Astrocyte (in vitro differentiated cells and primary cell): ENCODE results near the gene JAKMIP2. TPM values are rescaled to one million over a fixed set of nuclear protein-coding genes. Genes with fewer than 3 reads are reported as not detected.
A peak's percentile ranks its signal among the peaks of the same experiment; 100 is the strongest.

Experiments
- DNase-seq: peaks from one replicate; pipeline ENCODE4 v3.0.0-alpha.2; 2010; ENCODE audit warnings: low read depth
- FAIRE-seq: peaks from 2 replicates; lab custom pipeline; 2011; peaks lifted over from hg19 to GRCh38; lab: Jason Lieb, UNC
- H2AFZ ChIP-seq: 2 replicates; pipeline ENCODE4 v1.6.0; 2012; ENCODE audit warnings: low read depth, low read length, inconsistent platforms
- H3K27ac ChIP-seq: 2 replicates; pipeline ENCODE4 v1.5.1; 2011; ENCODE audit warnings: low read depth, low read length, inconsistent platforms
- H3K27me3 ChIP-seq: 2 replicates; pipeline ENCODE4 v1.6.0; 2011; ENCODE audit warnings: low read length, inconsistent platforms; ENCODE audit not compliant: insufficient read depth
- H3K36me3 ChIP-seq: 2 replicates; pipeline ENCODE4 v1.5.1; 2011; ENCODE audit warnings: low read length, inconsistent platforms; ENCODE audit not compliant: insufficient read depth
- H3K4me1 ChIP-seq: 2 replicates; pipeline ENCODE4 v1.5.1; 2011; ENCODE audit warnings: low read length, inconsistent platforms; ENCODE audit not compliant: insufficient read depth
- H3K4me2 ChIP-seq: 2 replicates; pipeline ENCODE4 v1.6.0; 2012; ENCODE audit warnings: low read length, inconsistent platforms
- H3K4me3 ChIP-seq: 2 replicates; pipeline ENCODE4 v1.5.1; 2011; ENCODE audit warnings: low read depth, mild to moderate bottlenecking, low read length, inconsistent platforms; ENCODE audit not compliant: insufficient read depth
- H3K79me2 ChIP-seq: 2 replicates; pipeline ENCODE4 v1.6.0; 2012; ENCODE audit warnings: mild to moderate bottlenecking, low read length, inconsistent platforms; ENCODE audit not compliant: insufficient read depth
- H3K9ac ChIP-seq: 2 replicates; pipeline ENCODE4 v1.6.0; 2012; ENCODE audit warnings: mild to moderate bottlenecking, low read length, inconsistent platforms
- H3K9me3 ChIP-seq: 2 replicates; pipeline ENCODE4 v1.5.1; 2012; ENCODE audit warnings: low read depth, mild to moderate bottlenecking, low read length, inconsistent platforms; ENCODE audit not compliant: insufficient read depth
- H4K20me1 ChIP-seq: 2 replicates; pipeline ENCODE4 v1.6.0; 2012; ENCODE audit warnings: low read length, inconsistent platforms; ENCODE audit not compliant: insufficient read depth
- H3K27ac Mint-ChIP-seq: one replicate; pipeline ENCODE4 v1.8.0; 2021; ENCODE audit warnings: mild to moderate bottlenecking, mixed read lengths; ENCODE audit not compliant: unreplicated experiment
- H3K27me3 Mint-ChIP-seq: one replicate; pipeline ENCODE4 v1.8.0; 2021; ENCODE audit warnings: low read depth, mixed read lengths; ENCODE audit not compliant: unreplicated experiment
- H3K36me3 Mint-ChIP-seq: one replicate; pipeline ENCODE4 v1.8.0; 2021; ENCODE audit warnings: low read depth, mixed read lengths; ENCODE audit not compliant: unreplicated experiment
- H3K4me1 Mint-ChIP-seq: one replicate; pipeline ENCODE4 v1.8.0; 2021; ENCODE audit warnings: low read depth, mixed read lengths; ENCODE audit not compliant: unreplicated experiment
- H3K4me3 Mint-ChIP-seq: one replicate; pipeline ENCODE4 v1.8.0; 2021; ENCODE audit warnings: mild to moderate bottlenecking, moderate library complexity, mixed read lengths; ENCODE audit not compliant: unreplicated experiment
- H3K9me3 Mint-ChIP-seq: one replicate; pipeline ENCODE4 v1.8.0; 2021; ENCODE audit warnings: mild to moderate bottlenecking, mixed read lengths; ENCODE audit not compliant: unreplicated experiment
- CTCF ChIP-seq: IDR thresholded peaks from 2 replicates; pipeline ENCODE4 v1.5.1; 2011; ENCODE audit warnings: low read depth, mild to moderate bottlenecking, inconsistent platforms, low read length, moderate library complexity; ENCODE audit not compliant: insufficient read depth
- EZH2 ChIP-seq: IDR thresholded peaks from 2 replicates; pipeline ENCODE4 v1.6.1; 2012; ENCODE audit warnings: mild to moderate bottlenecking, low read length, inconsistent platforms; ENCODE audit not compliant: insufficient read depth
- total RNA-seq: library from RNA; stranded (reverse); gene quantifications from 2 replicates; pipeline ENCODE4 v1.2.1, GENCODE V29; 2021

Gene JAKMIP2
- total RNA-seq, 1 donor from 2014 or later: 15.1 TPM

- Histone ChIP-seq H3K4me2 (no peak overlapping the region), H4K20me1 (no peaks in the 10 kb centered on the region), H3K27ac (no peak overlapping the region), H3K27me3 (no peaks in the 10 kb centered on the region), H3K79me2 (no peaks in the 10 kb centered on the region), H3K9me3 (no peaks in the 10 kb centered on the region), H3K36me3 (no peaks in the 10 kb centered on the region), H3K4me3 (no peak overlapping the region), H2AFZ (no peak overlapping the region), H3K9ac (no peak overlapping the region), H3K4me1 (no peaks in the 10 kb centered on the region)
- H3K36me3 Mint-ChIP-seq: no peaks in the 10 kb centered on the region
- peak overlapping the region; percentile 70 for H3K27ac Mint-ChIP-seq
- H3K4me1 Mint-ChIP-seq: peaks cover 19% of the 10 kb centered on the region
- TF ChIP-seq CTCF (no peak), EZH2 (no peak)
- H3K9me3 Mint-ChIP-seq: no peaks in the 10 kb centered on the region
- no peaks in the 10 kb centered on the region for H3K27me3 Mint-ChIP-seq
- no peak overlapping the region for H3K4me3 Mint-ChIP-seq
- FAIRE-seq (no peak), DNase-seq (no peak)
These were observed 28.0 kb downstream of the JAKMIP2 start for GRCh38 chr5:147754372-147755122.

GRCh38 chr5:147753765-147754164 lies 28.8 kb downstream of the JAKMIP2 start:
- Mint-ChIP-seq H3K4me3 (no peak overlapping the region), H3K36me3 (no peaks in the 10 kb centered on the region), H3K27me3 (no peaks in the 10 kb centered on the region), H3K27ac (peak overlapping the region; percentile 70), H3K4me1 (peaks cover 19% of the 10 kb centered on the region), H3K9me3 (no peaks in the 10 kb centered on the region)
- H3K27me3 ChIP-seq: no peaks in the 10 kb centered on the region
- H3K4me1 ChIP-seq: no peaks in the 10 kb centered on the region
- no peak overlapping the region for H3K4me3 ChIP-seq
- H3K9ac ChIP-seq: no peak overlapping the region
- no peaks in the 10 kb centered on the region for H3K36me3 ChIP-seq
- TF ChIP-seq CTCF (no peak), EZH2 (no peak)
- no peaks in the 10 kb centered on the region for H3K9me3 ChIP-seq
- DNase-seq (no peak), FAIRE-seq (no peak)
- H4K20me1 ChIP-seq: no peaks in the 10 kb centered on the region
- H3K4me2 ChIP-seq: no peak overlapping the region
- no peak overlapping the region for H3K27ac ChIP-seq
- no peaks in the 10 kb centered on the region for H3K79me2 ChIP-seq
- H2AFZ ChIP-seq: no peak overlapping the region

GRCh38 chr5:147752666-147753290 lies 29.8 kb downstream of the JAKMIP2 start:
- Histone ChIP-seq H4K20me1 (no peaks in the 10 kb centered on the region), H3K4me3 (no peak overlapping the region), H3K4me1 (no peaks in the 10 kb centered on the region), H3K9ac (no peak overlapping the region), H3K79me2 (no peaks in the 10 kb centered on the region), H3K27me3 (no peaks in the 10 kb centered on the region), H3K9me3 (no peaks in the 10 kb centered on the region), H3K36me3 (no peaks in the 10 kb centered on the region), H3K27ac (no peak overlapping the region), H2AFZ (no peak overlapping the region), H3K4me2 (no peak overlapping the region)
- Mint-ChIP-seq H3K27ac (no peak overlapping the region), H3K4me3 (no peak overlapping the region), H3K36me3 (no peaks in the 10 kb centered on the region), H3K9me3 (no peaks in the 10 kb centered on the region), H3K4me1 (peaks cover 19% of the 10 kb centered on the region), H3K27me3 (no peaks in the 10 kb centered on the region)
- FAIRE-seq: no peak
- DNase-seq: no peak
- no peak for TF ChIP-seq CTCF
- TF ChIP-seq EZH2: no peak
